SK-N-SH (cell line): ENCODE results near the gene GDF9. TPM values are rescaled to one million over a fixed set of nuclear protein-coding genes. Genes with fewer than 3 reads are reported as not detected.

Experiments used
- CTCF ChIA-PET: fragments of 300-600, 350-600 bp; formaldehyde crosslinking; extraction: SDS; loops from one replicate; lab custom pipeline; 2021; lab: Yijun Ruan, JAX
- POLR2A ChIA-PET: fragments of 350-600 bp; sonication (Branson Sonifier 250); formaldehyde crosslinking; extraction: SDS; loops from one replicate; lab custom pipeline; 2020; ENCODE audit warnings: antibody characterized with exemption, inconsistent platforms; lab: Yijun Ruan, JAX
- DNase-seq: peaks from one replicate; pipeline ENCODE4 v3.0.0; 2012
- H2AFZ ChIP-seq: fragments of 200-600 bp; sonication (generic); 2 replicates; pipeline ENCODE4 v1.8.1; 2016; ENCODE audit warnings: antibody characterized with exemption, mild to moderate bottlenecking, low read depth
- H3F3A ChIP-seq: fragments of 200-600 bp; sonication (generic); replicated peaks from 2 replicates; pipeline ENCODE3; 2016; ENCODE audit warnings: antibody characterized with exemption, mild to moderate bottlenecking; ENCODE audit not compliant: insufficient read depth
- H3K27ac ChIP-seq, 2 experiments: fragments of 200-500 bp in 1 of 2; fragments of 200-600 bp in 1 of 2; sonication (Bioruptor generic) in 1 of 2; sonication (generic), shearing (Covaris generic) in 1 of 2; 2 replicates each; pipeline versions ENCODE4 v1.5.1 to v1.6.1; 2014 to 2016; ENCODE audit warnings: low read depth in 2 of 2, inconsistent platforms in 1 of 2, low read length in 1 of 2, mild to moderate bottlenecking in 1 of 2, mixed read lengths in 1 of 2
- H3K27me3 ChIP-seq: fragments of 200-600 bp; sonication (generic), shearing (Covaris generic); 2 replicates; pipeline ENCODE4 v1.6.1; 2016; ENCODE audit warnings: mixed run types; ENCODE audit not compliant: insufficient read depth
- H3K36me3 ChIP-seq, 2 experiments: fragments of 200-500 bp in 1 of 2; fragments of 200-600 bp in 1 of 2; sonication (Bioruptor generic) in 1 of 2; sonication (generic) in 1 of 2; replicated peaks in 1 of 2; 2 replicates each; pipeline versions ENCODE3 to v1.5.1; 2014 to 2016; ENCODE audit warnings: low read length in 1 of 2, mild to moderate bottlenecking in 1 of 2; ENCODE audit not compliant: insufficient read depth in 2 of 2, control insufficient read depth in 1 of 2
- H3K4me1 ChIP-seq, 2 experiments: fragments of 200-500 bp in 1 of 2; fragments of 200-600 bp in 1 of 2; sonication (Bioruptor generic) in 1 of 2; sonication (generic), shearing (Covaris generic) in 1 of 2; 2 replicates each; pipeline versions ENCODE4 v1.5.1 to v1.6.1; 2014 to 2016; ENCODE audit warnings: low read depth in 1 of 2, low read length in 1 of 2, mixed run types in 1 of 2; ENCODE audit not compliant: insufficient read depth in 2 of 2, control insufficient read depth in 1 of 2
- H3K4me2 ChIP-seq: fragments of 200-600 bp; sonication (generic), shearing (Covaris generic); 2 replicates; pipeline ENCODE4 v1.6.1; 2017; ENCODE audit warnings: mixed run types
- H3K4me3 ChIP-seq, 2 experiments: fragments of 200-500 bp in 1 of 2; fragments of 200-600 bp in 1 of 2; sonication (Bioruptor generic) in 1 of 2; sonication (generic), shearing (Covaris generic) in 1 of 2; 2 replicates each; pipeline versions ENCODE4 v1.5.1 to v1.8.1; 2014 to 2016; ENCODE audit warnings: low read depth in 2 of 2, inconsistent platforms in 1 of 2, low read length in 1 of 2, mild to moderate bottlenecking in 1 of 2, mixed read lengths in 1 of 2, moderate library complexity in 1 of 2
- H3K79me2 ChIP-seq: fragments of 200-600 bp; sonication (generic); 2 replicates; pipeline ENCODE4 v1.8.1; 2017; ENCODE audit warnings: mild to moderate bottlenecking; ENCODE audit not compliant: insufficient read depth
- H3K9ac ChIP-seq: fragments of 200-600 bp; sonication (generic); 2 replicates; pipeline ENCODE4 v1.6.1; 2017; ENCODE audit warnings: mixed run types
- H3K9me2 ChIP-seq: fragments of 200-600 bp; sonication (generic); 2 replicates; pipeline ENCODE4 v1.6.1; 2017; ENCODE audit warnings: mixed run types
- H3K9me3 ChIP-seq: fragments of 200-600 bp; sonication (generic); 2 replicates; pipeline ENCODE4 v1.6.1; 2017; ENCODE audit warnings: mixed run types, mild to moderate bottlenecking, moderate library complexity
- H4K20me1 ChIP-seq: fragments of 200-600 bp; sonication (generic); 2 replicates; pipeline ENCODE4 v1.6.1; 2017; ENCODE audit warnings: mild to moderate bottlenecking, mixed run types; ENCODE audit not compliant: insufficient read depth
- ELF1 ChIP-seq: IDR thresholded peaks from 2 replicates; pipeline ENCODE4 v1.4.0; 2012
- EP300 ChIP-seq, 2 experiments: IDR thresholded peaks; 2 replicates each; pipeline versions ENCODE4 v1.4.0 to v1.6.1; 2012; ENCODE audit warnings: borderline replicate concordance in 1 of 2, low read depth in 1 of 2, low read length in 1 of 2
- FOSL2 ChIP-seq: IDR thresholded peaks from 2 replicates; pipeline ENCODE4 v1.4.0; 2012; ENCODE audit warnings: low read depth, mild to moderate bottlenecking, moderate library complexity, borderline replicate concordance
- FOXM1 ChIP-seq: IDR thresholded peaks from 2 replicates; pipeline ENCODE4 v1.4.0; 2012; ENCODE audit warnings: low read depth, mild to moderate bottlenecking
- GABPA ChIP-seq: IDR thresholded peaks from 2 replicates; pipeline ENCODE4 v1.4.0; 2012; ENCODE audit warnings: low read depth, mild to moderate bottlenecking
- NFIC ChIP-seq: IDR thresholded peaks from 2 replicates; pipeline ENCODE4 v1.4.0; 2012; ENCODE audit warnings: borderline replicate concordance
- NRF1 ChIP-seq: IDR thresholded peaks from 2 replicates; pipeline ENCODE4 v1.6.1; 2012; ENCODE audit warnings: low read depth, mild to moderate bottlenecking, low read length
- SIN3A ChIP-seq: IDR thresholded peaks from 2 replicates; pipeline ENCODE4 v1.6.1; 2012; ENCODE audit warnings: low read depth, mild to moderate bottlenecking, low read length, moderate library complexity, borderline replicate concordance
- TAF1 ChIP-seq: IDR thresholded peaks from 2 replicates; pipeline ENCODE4 v1.6.1; 2012; ENCODE audit warnings: low read depth, mild to moderate bottlenecking, low read length, moderate library complexity, borderline replicate concordance
- TCF12 ChIP-seq: IDR thresholded peaks from 2 replicates; pipeline ENCODE4 v1.4.0; 2012
- TEAD4 ChIP-seq: IDR thresholded peaks from 2 replicates; pipeline ENCODE4 v1.4.0; 2012; ENCODE audit warnings: mild to moderate bottlenecking, borderline replicate concordance; ENCODE audit not compliant: insufficient read depth
- WGBS: methylation state at CpG from one replicate; pipeline ENCODE4 v1.1.6; 2017; ENCODE audit warnings: low lambda C conversion rate; 5-methylcytosine and 5-hydroxymethylcytosine counted together
- polyA plus RNA-seq, 3 experiments: library from polyadenylated mRNA; depleted of rRNA; stranded (reverse); fragments of >200 nt; gene quantifications; 2 replicates each; pipeline ENCODE4 v1.2.3, GENCODE V29; 2012
- TF ChIP-seq, protein P1 (sequence below): fragments of 150-350 bp; IDR thresholded peaks from 2 replicates; pipeline ENCODE4 v1.6.1; 2017; ENCODE audit warnings: antibody characterized with exemption, low read length, low read depth, borderline replicate concordance
- TF ChIP-seq, protein P2 (sequence below): IDR thresholded peaks from 2 replicates; pipeline ENCODE4 v1.4.0; 2012; ENCODE audit warnings: low read depth, borderline replicate concordance
- TF ChIP-seq, protein P3 (sequence below): IDR thresholded peaks from 2 replicates; pipeline ENCODE4 v1.4.0; 2012; ENCODE audit warnings: low read depth, borderline replicate concordance
- TF ChIP-seq, protein P4 (sequence below): IDR thresholded peaks from 2 replicates; pipeline ENCODE4 v1.6.1; 2012; ENCODE audit warnings: mild to moderate bottlenecking, low read depth, low read length, moderate library complexity
- TF ChIP-seq, protein P5 (sequence below): IDR thresholded peaks from 2 replicates; pipeline ENCODE4; 2012

The GDF9 gene
- polyA plus RNA-seq, 1 of the 3 experiments (the other 2 are of a cell fraction) = 0.82 TPM

DNA sequence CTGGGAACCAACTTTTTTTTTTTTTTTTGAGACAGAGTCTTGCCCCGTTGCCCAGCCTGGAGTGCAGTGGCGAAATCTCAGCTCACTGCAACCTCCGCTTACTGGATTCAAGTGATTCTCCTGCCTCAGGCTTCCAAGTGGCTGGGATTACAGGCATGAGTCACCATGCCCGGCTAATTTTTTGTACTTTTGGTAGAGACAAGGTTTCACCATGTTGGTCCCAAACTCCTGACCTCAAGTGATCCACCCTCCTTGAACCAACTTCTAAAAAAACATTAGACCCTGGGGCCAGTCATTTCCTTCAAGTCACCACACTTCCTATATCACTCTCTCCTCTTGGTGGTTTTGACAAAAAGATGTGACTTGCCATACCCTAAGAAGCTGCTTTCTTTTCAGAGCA, 25.0 kb downstream of the GDF9 start:
- no peaks in the 10 kb centered on the region for H3K27me3 ChIP-seq
- no peak for DNase-seq
- H2AFZ ChIP-seq = no peak overlapping the region
- no peaks in the 10 kb centered on the region for H4K20me1 ChIP-seq
- no peaks in the 10 kb centered on the region for H3F3A ChIP-seq
- H3K4me2 ChIP-seq = no peak overlapping the region
- TF ChIP-seq EP300 (IDR thresholded peaks at IDR 0.05; ENCODE audit: borderline replicate concordance in 1 of 2, low read depth in 1 of 2, low read length in 1 of 2) = no peak
- no peak for TF ChIP-seq NFIC
- no peak for TF ChIP-seq TEAD4
- no peak for TF ChIP-seq TCF12
- TF ChIP-seq, protein P1, sequence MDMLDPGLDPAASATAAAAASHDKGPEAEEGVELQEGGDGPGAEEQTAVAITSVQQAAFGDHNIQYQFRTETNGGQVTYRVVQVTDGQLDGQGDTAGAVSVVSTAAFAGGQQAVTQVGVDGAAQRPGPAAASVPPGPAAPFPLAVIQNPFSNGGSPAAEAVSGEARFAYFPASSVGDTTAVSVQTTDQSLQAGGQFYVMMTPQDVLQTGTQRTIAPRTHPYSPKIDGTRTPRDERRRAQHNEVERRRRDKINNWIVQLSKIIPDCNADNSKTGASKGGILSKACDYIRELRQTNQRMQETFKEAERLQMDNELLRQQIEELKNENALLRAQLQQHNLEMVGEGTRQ = no peak
- TF ChIP-seq FOXM1 = no peak
- TF ChIP-seq, protein P2, sequence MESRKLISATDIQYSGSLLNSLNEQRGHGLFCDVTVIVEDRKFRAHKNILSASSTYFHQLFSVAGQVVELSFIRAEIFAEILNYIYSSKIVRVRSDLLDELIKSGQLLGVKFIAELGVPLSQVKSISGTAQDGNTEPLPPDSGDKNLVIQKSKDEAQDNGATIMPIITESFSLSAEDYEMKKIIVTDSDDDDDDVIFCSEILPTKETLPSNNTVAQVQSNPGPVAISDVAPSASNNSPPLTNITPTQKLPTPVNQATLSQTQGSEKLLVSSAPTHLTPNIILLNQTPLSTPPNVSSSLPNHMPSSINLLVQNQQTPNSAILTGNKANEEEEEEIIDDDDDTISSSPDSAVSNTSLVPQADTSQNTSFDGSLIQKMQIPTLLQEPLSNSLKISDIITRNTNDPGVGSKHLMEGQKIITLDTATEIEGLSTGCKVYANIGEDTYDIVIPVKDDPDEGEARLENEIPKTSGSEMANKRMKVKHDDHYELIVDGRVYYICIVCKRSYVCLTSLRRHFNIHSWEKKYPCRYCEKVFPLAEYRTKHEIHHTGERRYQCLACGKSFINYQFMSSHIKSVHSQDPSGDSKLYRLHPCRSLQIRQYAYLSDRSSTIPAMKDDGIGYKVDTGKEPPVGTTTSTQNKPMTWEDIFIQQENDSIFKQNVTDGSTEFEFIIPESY = no peak
- TF ChIP-seq GABPA = no peak
- TF ChIP-seq, protein P3, sequence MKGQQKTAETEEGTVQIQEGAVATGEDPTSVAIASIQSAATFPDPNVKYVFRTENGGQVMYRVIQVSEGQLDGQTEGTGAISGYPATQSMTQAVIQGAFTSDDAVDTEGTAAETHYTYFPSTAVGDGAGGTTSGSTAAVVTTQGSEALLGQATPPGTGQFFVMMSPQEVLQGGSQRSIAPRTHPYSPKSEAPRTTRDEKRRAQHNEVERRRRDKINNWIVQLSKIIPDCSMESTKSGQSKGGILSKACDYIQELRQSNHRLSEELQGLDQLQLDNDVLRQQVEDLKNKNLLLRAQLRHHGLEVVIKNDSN = no peak
- TF ChIP-seq ELF1 = no peak
- no peak for TF ChIP-seq NRF1
- no peak for TF ChIP-seq TAF1
- TF ChIP-seq, protein P4, sequence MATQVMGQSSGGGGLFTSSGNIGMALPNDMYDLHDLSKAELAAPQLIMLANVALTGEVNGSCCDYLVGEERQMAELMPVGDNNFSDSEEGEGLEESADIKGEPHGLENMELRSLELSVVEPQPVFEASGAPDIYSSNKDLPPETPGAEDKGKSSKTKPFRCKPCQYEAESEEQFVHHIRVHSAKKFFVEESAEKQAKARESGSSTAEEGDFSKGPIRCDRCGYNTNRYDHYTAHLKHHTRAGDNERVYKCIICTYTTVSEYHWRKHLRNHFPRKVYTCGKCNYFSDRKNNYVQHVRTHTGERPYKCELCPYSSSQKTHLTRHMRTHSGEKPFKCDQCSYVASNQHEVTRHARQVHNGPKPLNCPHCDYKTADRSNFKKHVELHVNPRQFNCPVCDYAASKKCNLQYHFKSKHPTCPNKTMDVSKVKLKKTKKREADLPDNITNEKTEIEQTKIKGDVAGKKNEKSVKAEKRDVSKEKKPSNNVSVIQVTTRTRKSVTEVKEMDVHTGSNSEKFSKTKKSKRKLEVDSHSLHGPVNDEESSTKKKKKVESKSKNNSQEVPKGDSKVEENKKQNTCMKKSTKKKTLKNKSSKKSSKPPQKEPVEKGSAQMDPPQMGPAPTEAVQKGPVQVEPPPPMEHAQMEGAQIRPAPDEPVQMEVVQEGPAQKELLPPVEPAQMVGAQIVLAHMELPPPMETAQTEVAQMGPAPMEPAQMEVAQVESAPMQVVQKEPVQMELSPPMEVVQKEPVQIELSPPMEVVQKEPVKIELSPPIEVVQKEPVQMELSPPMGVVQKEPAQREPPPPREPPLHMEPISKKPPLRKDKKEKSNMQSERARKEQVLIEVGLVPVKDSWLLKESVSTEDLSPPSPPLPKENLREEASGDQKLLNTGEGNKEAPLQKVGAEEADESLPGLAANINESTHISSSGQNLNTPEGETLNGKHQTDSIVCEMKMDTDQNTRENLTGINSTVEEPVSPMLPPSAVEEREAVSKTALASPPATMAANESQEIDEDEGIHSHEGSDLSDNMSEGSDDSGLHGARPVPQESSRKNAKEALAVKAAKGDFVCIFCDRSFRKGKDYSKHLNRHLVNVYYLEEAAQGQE = no peak
- TF ChIP-seq FOSL2 = no peak
- TF ChIP-seq, protein P5, sequence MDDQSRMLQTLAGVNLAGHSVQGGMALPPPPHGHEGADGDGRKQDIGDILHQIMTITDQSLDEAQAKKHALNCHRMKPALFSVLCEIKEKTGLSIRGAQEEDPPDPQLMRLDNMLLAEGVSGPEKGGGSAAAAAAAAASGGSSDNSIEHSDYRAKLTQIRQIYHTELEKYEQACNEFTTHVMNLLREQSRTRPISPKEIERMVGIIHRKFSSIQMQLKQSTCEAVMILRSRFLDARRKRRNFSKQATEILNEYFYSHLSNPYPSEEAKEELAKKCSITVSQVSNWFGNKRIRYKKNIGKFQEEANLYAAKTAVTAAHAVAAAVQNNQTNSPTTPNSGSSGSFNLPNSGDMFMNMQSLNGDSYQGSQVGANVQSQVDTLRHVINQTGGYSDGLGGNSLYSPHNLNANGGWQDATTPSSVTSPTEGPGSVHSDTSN = no peak
- no peak for TF ChIP-seq SIN3A
- H3K9me3 ChIP-seq = no peaks in the 10 kb centered on the region
- ChIA-PET POLR2A (no interaction called here), CTCF (interaction anchor here (2.3 kb wide), 1 partner anchor 11 kb away, joined by 9 read pairs; the partner anchor contains the start of gene SHROOM1)
- no peak overlapping the region for H3K9ac ChIP-seq
- 91% methylated on average over 4 of the region's 4 CpGs for WGBS
- H3K27ac ChIP-seq = no peak overlapping the region
- no peaks in the 10 kb centered on the region for H3K36me3 ChIP-seq
- H3K79me2 ChIP-seq = no peaks in the 10 kb centered on the region
- H3K9me2 ChIP-seq = no peaks in the 10 kb centered on the region
- no peaks in the 10 kb centered on the region; a peak in 2 of 4 replicates for H3K4me1 ChIP-seq
- no peak overlapping the region for H3K4me3 ChIP-seq
